Uterus (tissue), 4 donors: ENCODE data around the gene RHEBL1. TPM values are rescaled to one million over a fixed set of nuclear protein-coding genes. Genes with fewer than 3 reads are reported as not detected.

ENCODE experiments used
- DNase-seq, 2 donors: peaks; one replicate each; pipeline ENCODE4 v3.0.0-alpha.2; 2019 to 2020
- H3K27ac ChIP-seq, 2 donors: fragments of 200-600 bp; sonication (generic); 1 replicate in 1 of 2; 2 replicates in 1 of 2; pipeline ENCODE4 v1.5.1; 2016 to 2018
- H3K27me3 ChIP-seq, 2 donors: fragments of 200-600 bp; sonication (generic); one replicate each; pipeline ENCODE4 v1.5.1; 2018 to 2019; ENCODE audit warnings: control low read depth in 1 of 2
- H3K36me3 ChIP-seq, 2 donors: fragments of 200-600 bp; sonication (generic); one replicate each; pipeline ENCODE4 v1.5.1; 2019; ENCODE audit warnings: control low read depth in 1 of 2
- H3K4me1 ChIP-seq, 2 donors: fragments of 200-600 bp; sonication (generic); one replicate each; pipeline ENCODE4 v1.5.1; 2018 to 2019; ENCODE audit warnings: control low read depth in 1 of 2
- H3K4me3 ChIP-seq, 2 donors: fragments of 200-600 bp; sonication (generic); 1 replicate in 1 of 2; 2 replicates in 1 of 2; pipeline ENCODE4 v1.5.1; 2018 to 2019; ENCODE audit warnings: mild to moderate bottlenecking in 1 of 2
- H3K9me3 ChIP-seq, 2 donors: fragments of 200-600 bp; sonication (generic); one replicate each; pipeline ENCODE4 v1.5.1; 2019; ENCODE audit warnings: control low read depth in 1 of 2
- POLR2A ChIP-seq, 2 donors: fragments of 450-650 bp; IDR thresholded peaks; one replicate each; pipeline ENCODE4 v1.6.1; 2016; ENCODE audit warnings: antibody characterized with exemption in 2 of 2, mild to moderate bottlenecking in 1 of 2, moderate library complexity in 1 of 2
- intact Hi-C: fragments of 100-400 bp; cut with DNase I; formaldehyde crosslinking; loops from one replicate; pipeline ENCODE4 v1.15.1; 2023; ENCODE audit warnings: low total_unique reads
- total RNA-seq, 4 donors: library from RNA; depleted of rRNA in 3 of 4; stranded (reverse); fragments of >200 nt in 3 of 4; gene quantifications; one replicate each; pipeline versions ENCODE4 v1.1.0 to v1.2.4, GENCODE V29; 2014 to 2023
- TF ChIP-seq, protein P1 (sequence below), 4 experiments: fragments of 200-600 bp in 2 of 4; fragments of 450-650 bp in 2 of 4; sonication (generic) in 2 of 4; IDR thresholded peaks; one replicate each; pipeline ENCODE4 v1.5.1; 2016 to 2019; ENCODE audit warnings: antibody characterized with exemption in 4 of 4, mild to moderate bottlenecking in 2 of 4, moderate library complexity in 1 of 4
- donor health status: DM: yes; HTN: yes; CAD: no.

RHEBL1 gene
- total RNA-seq, 4 donors from 2014 or later = 0.37 TPM; not detected in 3

DNA sequence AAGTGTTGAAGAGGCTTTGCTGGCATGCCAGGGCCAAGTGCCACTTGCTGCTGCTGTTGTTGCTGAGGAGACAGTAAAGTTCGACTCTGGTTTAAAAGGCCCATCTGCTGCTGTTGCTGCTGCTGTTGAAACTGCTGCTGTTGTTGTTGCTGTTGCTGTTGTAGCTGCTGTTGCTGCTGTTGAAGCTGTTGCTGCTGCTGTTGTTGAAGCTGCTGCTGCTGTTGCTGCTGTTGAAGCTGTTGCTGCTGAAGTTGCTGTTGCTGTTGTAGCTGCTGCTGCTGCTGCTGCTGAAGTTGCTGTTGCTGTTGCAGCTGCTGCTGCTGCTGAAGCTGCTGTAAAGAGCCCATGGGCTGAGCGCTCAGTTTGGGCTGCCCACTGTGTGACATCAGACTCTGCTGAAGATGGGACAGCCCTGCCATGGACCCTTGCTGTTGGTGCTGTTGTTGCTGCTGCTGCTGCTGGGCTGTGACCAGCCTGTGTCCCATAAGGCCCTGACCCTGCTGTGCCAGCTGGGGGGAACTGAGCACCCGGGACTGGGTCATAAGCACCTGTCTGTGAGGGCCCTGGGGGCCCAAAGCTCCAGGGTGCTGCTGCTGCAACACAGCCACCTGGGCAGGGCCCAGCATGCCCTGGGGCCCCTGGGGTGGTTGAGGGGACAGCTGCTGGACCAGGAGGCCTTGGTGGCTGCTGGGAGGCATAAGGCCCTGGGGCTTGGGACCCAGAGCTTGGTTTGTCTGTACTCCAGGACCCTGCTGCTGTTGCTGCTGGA lies 36.9 kb downstream of the RHEBL1 start:
- intact Hi-C loops = no loop called here
- H3K36me3 ChIP-seq = no peaks in the 10 kb centered on the region
- no peaks in the 10 kb centered on the region for H3K9me3 ChIP-seq
- DNase-seq = peak in 1 of 2 donors; percentile 14
- no peak overlapping the region for H3K4me3 ChIP-seq
- H3K27me3 ChIP-seq = no peaks in the 10 kb centered on the region
- TF ChIP-seq, protein P1, sequence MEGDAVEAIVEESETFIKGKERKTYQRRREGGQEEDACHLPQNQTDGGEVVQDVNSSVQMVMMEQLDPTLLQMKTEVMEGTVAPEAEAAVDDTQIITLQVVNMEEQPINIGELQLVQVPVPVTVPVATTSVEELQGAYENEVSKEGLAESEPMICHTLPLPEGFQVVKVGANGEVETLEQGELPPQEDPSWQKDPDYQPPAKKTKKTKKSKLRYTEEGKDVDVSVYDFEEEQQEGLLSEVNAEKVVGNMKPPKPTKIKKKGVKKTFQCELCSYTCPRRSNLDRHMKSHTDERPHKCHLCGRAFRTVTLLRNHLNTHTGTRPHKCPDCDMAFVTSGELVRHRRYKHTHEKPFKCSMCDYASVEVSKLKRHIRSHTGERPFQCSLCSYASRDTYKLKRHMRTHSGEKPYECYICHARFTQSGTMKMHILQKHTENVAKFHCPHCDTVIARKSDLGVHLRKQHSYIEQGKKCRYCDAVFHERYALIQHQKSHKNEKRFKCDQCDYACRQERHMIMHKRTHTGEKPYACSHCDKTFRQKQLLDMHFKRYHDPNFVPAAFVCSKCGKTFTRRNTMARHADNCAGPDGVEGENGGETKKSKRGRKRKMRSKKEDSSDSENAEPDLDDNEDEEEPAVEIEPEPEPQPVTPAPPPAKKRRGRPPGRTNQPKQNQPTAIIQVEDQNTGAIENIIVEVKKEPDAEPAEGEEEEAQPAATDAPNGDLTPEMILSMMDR (IDR thresholded peaks at IDR 0.05) = no peak
- TF ChIP-seq POLR2A (IDR thresholded peaks at IDR 0.05) = no peak
- no peaks in the 10 kb centered on the region for H3K4me1 ChIP-seq
- H3K27ac ChIP-seq = no peak overlapping the region

DNA sequence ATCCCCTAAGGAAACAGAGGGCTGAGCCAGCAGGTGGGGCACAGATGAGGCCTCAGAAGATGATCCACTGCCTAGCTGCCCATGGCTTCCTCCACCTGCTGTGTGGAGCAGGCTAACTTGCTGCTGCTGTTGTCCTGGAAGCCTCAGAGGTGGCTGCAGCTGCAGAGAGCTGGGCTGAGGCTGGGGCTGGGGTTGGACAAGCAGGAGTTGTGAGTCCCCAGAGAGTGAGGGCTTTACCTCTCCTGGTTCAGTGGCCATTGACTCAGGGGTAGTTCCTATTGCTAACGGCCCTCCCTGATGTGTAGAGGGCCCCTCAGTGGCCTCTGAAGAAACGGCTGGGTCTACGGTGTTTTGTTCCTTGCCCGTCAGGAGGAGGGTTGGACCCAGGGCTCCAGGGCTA lies 37.5 kb downstream of the RHEBL1 start:
- intact Hi-C loops = no loop called here
- Histone ChIP-seq H3K4me3 (no peak overlapping the region), H3K4me1 (no peaks in the 10 kb centered on the region), H3K36me3 (no peaks in the 10 kb centered on the region), H3K9me3 (no peaks in the 10 kb centered on the region), H3K27me3 (no peaks in the 10 kb centered on the region), H3K27ac (no peak overlapping the region)
- TF ChIP-seq, protein P1 (IDR thresholded peaks at IDR 0.05) = no peak
- no peak for TF ChIP-seq POLR2A (IDR thresholded peaks at IDR 0.05)
- DNase-seq = no peak

DNA sequence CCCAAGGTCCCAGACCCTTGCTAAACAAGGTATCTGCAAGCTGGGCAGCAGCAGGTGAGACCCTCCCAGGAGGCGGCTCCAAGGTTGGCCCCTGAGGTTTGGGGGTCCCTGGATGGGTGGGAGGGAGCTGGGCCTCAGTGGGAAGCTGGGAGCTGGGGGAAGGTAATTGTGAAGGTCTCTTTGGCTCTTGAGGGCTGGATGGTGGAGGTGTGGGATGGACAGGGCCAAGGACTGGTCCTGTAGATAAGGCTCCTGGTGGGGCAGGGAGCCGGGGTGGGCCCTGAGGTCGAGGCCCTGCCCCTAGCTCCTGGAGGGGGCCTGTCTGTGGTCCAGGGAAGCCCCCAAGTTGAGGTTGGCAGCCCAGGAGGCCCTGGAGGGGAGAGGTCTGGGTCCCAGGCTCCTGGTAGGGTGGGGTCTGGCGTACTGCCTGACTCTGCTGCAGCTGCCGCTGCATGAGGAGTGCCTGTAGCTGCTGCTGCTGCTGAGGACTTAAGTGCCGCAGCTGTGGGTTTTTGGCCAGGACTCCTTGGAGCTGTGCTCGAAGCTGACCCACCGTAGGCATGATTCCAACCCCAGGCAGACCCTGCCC lies 38.1 kb downstream of the RHEBL1 start:
- Histone ChIP-seq H3K9me3 (no peaks in the 10 kb centered on the region), H3K36me3 (no peaks in the 10 kb centered on the region), H3K4me3 (no peak overlapping the region), H3K27me3 (no peaks in the 10 kb centered on the region), H3K4me1 (no peaks in the 10 kb centered on the region), H3K27ac (no peak overlapping the region)
- intact Hi-C loops = no loop called here
- DNase-seq = peak in 1 of 2 donors; percentile 13
- TF ChIP-seq, protein P1 (IDR thresholded peaks at IDR 0.05) = no peak
- TF ChIP-seq POLR2A (IDR thresholded peaks at IDR 0.05) = no peak

DNA sequence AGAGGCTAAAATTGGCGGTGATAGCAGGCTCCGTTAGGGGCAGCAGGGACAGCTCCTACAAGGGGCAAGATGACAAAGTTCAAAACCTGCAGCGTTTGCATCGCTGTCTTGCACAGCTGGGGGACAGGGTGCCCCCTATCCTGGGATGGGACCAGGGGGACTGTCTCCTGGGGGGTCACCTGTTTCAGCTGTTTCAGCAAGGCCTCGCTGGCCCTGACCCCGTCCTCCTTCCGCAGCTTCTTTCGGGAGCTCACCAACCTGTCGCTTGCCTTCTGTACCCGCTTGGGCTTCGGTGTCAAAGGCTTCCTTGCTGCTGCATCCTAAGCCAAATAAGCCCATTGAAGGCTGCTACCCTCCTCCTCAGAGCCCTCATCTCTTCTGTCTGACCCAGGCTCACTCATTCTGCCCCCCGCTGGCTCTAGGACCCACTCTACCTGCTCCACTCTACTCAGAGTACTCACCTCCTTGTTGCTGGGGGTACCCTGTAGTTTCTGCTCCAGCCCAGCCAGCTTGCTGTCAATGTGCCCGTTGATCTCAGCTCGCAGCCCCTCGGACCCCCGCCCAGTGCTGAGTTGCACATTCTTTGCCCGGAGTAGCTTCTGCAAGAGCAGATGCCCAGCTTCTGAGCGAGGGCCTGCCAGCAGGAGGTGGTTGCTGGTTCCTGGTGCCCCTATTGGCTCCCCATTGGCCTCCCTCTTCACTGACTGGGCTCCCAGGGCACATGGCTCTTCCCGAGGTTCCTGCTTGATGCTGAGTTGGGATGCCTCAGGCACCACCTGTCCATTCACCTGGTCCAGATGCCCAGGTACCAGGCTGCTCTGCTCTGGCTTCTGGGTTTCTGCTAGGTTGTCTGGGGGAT lies 38.8 kb downstream of the RHEBL1 start:
- peak in 1 of 2 donors; percentile 15 for DNase-seq
- Histone ChIP-seq H3K36me3 (no peaks in the 10 kb centered on the region), H3K27me3 (no peaks in the 10 kb centered on the region), H3K27ac (no peak overlapping the region), H3K4me3 (no peak overlapping the region), H3K9me3 (no peaks in the 10 kb centered on the region), H3K4me1 (no peaks in the 10 kb centered on the region)
- intact Hi-C loops = no loop called here
- TF ChIP-seq, protein P1 (IDR thresholded peaks at IDR 0.05) = no peak
- no peak for TF ChIP-seq POLR2A (IDR thresholded peaks at IDR 0.05)
